HepG2 (cell line): ENCODE data around the gene TMEM170B. TPM values are rescaled to one million over a fixed set of nuclear protein-coding genes. Genes with fewer than 3 reads are reported as not detected.

Experiments used
- ATAC-seq: fragments of 200-7000 bp; cut with Tn5 transposase; 3 replicates; pipeline ENCODE4 v1.9.1; 2020; ENCODE audit warnings: mild to moderate bottlenecking, moderate library complexity
- BruUV-seq: library from RNA; stranded (reverse); fragments of 400-500 nt; replicated peaks from 2 replicates; lab custom pipeline; 2021; lab: Mats Ljungman, UMichigan
- CTCF ChIA-PET: fragments of 300-600 bp; formaldehyde crosslinking; extraction: SDS; loops from one replicate; lab custom pipeline; 2021; ENCODE audit warnings: low total read pairs, inconsistent platforms, low intra/inter-chr PET ratio; lab: Yijun Ruan, JAX
- POLR2A ChIA-PET: fragments of 350-600 bp; sonication (Branson Sonifier 250); formaldehyde crosslinking; loops from one replicate; lab custom pipeline; 2020; ENCODE audit warnings: antibody characterized with exemption, inconsistent platforms; lab: Yijun Ruan, JAX
- DNase-seq: peaks from one replicate; pipeline ENCODE4 v3.0.0-alpha.2; 2015; ENCODE audit warnings: low spot score
- FAIRE-seq: peaks from 3 replicates; lab custom pipeline; 2011; peaks lifted over from hg19 to GRCh38; lab: Jason Lieb, UNC
- H2AFZ ChIP-seq: one replicate; pipeline ENCODE4 v1.6.1; 2011; ENCODE audit warnings: low read length, inconsistent platforms
- H3K27ac ChIP-seq: fragments of 300-600 bp; 3 replicates; pipeline ENCODE4 v1.8.0; 2011; ENCODE audit warnings: mixed run types, mild to moderate bottlenecking, mixed read lengths, low read length, inconsistent platforms; ENCODE audit not compliant: insufficient read depth; ENCODE audit errors: extremely low read length
- H3K27me3 ChIP-seq, 2 experiments: fragments of 200-600 bp in 1 of 2; 2 replicates in 1 of 2; 3 replicates in 1 of 2; pipeline versions ENCODE4 v1.6.0 to v1.8.0; 2011; ENCODE audit warnings: low read length in 2 of 2, mild to moderate bottlenecking in 2 of 2, moderate library complexity in 2 of 2, inconsistent platforms in 1 of 2; ENCODE audit not compliant: insufficient read depth in 2 of 2, control insufficient read depth in 1 of 2
- H3K36me3 ChIP-seq, 2 experiments: fragments of 200-600 bp in 1 of 2; replicated peaks in 1 of 2; 2 replicates in 1 of 2; 3 replicates in 1 of 2; pipeline versions ENCODE4 v1.5.1 to v1.8.0; 2011; ENCODE audit warnings: low read length in 2 of 2, inconsistent platforms in 1 of 2; ENCODE audit not compliant: insufficient read depth in 2 of 2, control insufficient read depth in 1 of 2
- H3K4me1 ChIP-seq: 2 replicates; pipeline ENCODE4 v1.5.1; 2012; ENCODE audit warnings: low read length, inconsistent platforms; ENCODE audit not compliant: insufficient read depth
- H3K4me2 ChIP-seq: 2 replicates; pipeline ENCODE4 v1.6.0; 2011; ENCODE audit warnings: low read depth, low read length, inconsistent platforms
- H3K4me3 ChIP-seq, 3 experiments: fragments of 200-600 bp in 1 of 3; sonication (generic), shearing (Covaris generic) in 1 of 3; replicated peaks in 1 of 3; 2 replicates each; pipeline ENCODE4 v1.5.1; 2011 to 2016; ENCODE audit warnings: low read length in 3 of 3, inconsistent platforms in 2 of 3, low read depth in 2 of 3, mild to moderate bottlenecking in 2 of 3, control low read depth in 1 of 3, mixed read lengths in 1 of 3; ENCODE audit not compliant: insufficient read depth in 1 of 3
- H3K79me2 ChIP-seq: one replicate; pipeline ENCODE4 v1.6.1; 2011; ENCODE audit warnings: low read length, inconsistent platforms; ENCODE audit not compliant: insufficient read depth
- H3K9ac ChIP-seq: 2 replicates; pipeline ENCODE4 v1.6.0; 2011; ENCODE audit warnings: mild to moderate bottlenecking, low read depth, low read length, inconsistent platforms; ENCODE audit not compliant: insufficient read depth
- H3K9me3 ChIP-seq: 2 replicates; pipeline ENCODE4 v1.5.1; 2012; ENCODE audit warnings: mild to moderate bottlenecking, low read length
- H4K20me1 ChIP-seq: 2 replicates; pipeline ENCODE4 v1.6.0; 2011; ENCODE audit warnings: inconsistent platforms, mild to moderate bottlenecking, low read length, moderate library complexity; ENCODE audit not compliant: insufficient read depth
- ADNP ChIP-seq: sonication (generic); formaldehyde crosslinking; IDR thresholded peaks from 2 replicates; pipeline ENCODE4 v1.4.0; 2020; ENCODE audit warnings: missing genetic modification reagents
- FOXK1 ChIP-seq: sonication (generic); formaldehyde crosslinking; IDR thresholded peaks from 2 replicates; pipeline ENCODE4 v1.4.0; 2020; ENCODE audit warnings: low read depth, missing genetic modification reagents, borderline replicate concordance
- IRF9 ChIP-seq: sonication (generic); formaldehyde crosslinking; IDR thresholded peaks from 2 replicates; pipeline ENCODE4 v1.8.0; 2022; ENCODE audit warnings: missing genetic modification reagents, mild to moderate bottlenecking, borderline replicate concordance
- ISX ChIP-seq: sonication (generic); formaldehyde crosslinking; conservative IDR thresholded peaks from 2 replicates; pipeline ENCODE4 v1.5.0; 2020; ENCODE audit warnings: missing genetic modification reagents
- KDM5B ChIP-seq: sonication (generic); formaldehyde crosslinking; IDR thresholded peaks from 2 replicates; pipeline ENCODE4 v1.4.0; 2020; ENCODE audit warnings: missing genetic modification reagents, mild to moderate bottlenecking, borderline replicate concordance
- MIER2 ChIP-seq: IDR thresholded peaks from 2 replicates; pipeline ENCODE4 v1.6.1; 2016; ENCODE audit warnings: missing biosample characterization, missing genetic modification reagents
- MXD3 ChIP-seq: IDR thresholded peaks from 2 replicates; pipeline ENCODE4 v1.6.1; 2016; ENCODE audit warnings: mild to moderate bottlenecking, missing biosample characterization, missing genetic modification reagents
- RBFOX2 ChIP-seq: fragments of 200-400 bp; formaldehyde crosslinking; IDR thresholded peaks from 2 replicates; pipeline ENCODE4 v1.6.1; 2017; ENCODE audit warnings: low read depth, mild to moderate bottlenecking, low read length
- YEATS4 ChIP-seq: sonication (generic); formaldehyde crosslinking; IDR thresholded peaks from 2 replicates; pipeline ENCODE4 v1.4.0; 2020; ENCODE audit warnings: missing genetic modification reagents, borderline replicate concordance
- ZBED4 ChIP-seq: sonication (generic); formaldehyde crosslinking; IDR thresholded peaks from 2 replicates; pipeline ENCODE4 v1.4.0; 2020; ENCODE audit warnings: missing genetic modification reagents, borderline replicate concordance
- ZBTB8A ChIP-seq: sonication (generic); formaldehyde crosslinking; IDR thresholded peaks from 2 replicates; pipeline ENCODE4 v1.4.0; 2020; ENCODE audit warnings: mild to moderate bottlenecking, low read depth, missing genetic modification reagents, borderline replicate concordance
- ZNF530 ChIP-seq: sonication (generic); formaldehyde crosslinking; IDR thresholded peaks from 2 replicates; pipeline ENCODE4 v1.5.0; 2020; ENCODE audit warnings: low read depth, mild to moderate bottlenecking, missing genetic modification reagents
- WGBS: methylation state at CpG from one replicate; pipeline ENCODE4 v1.1.6; 2017; ENCODE audit warnings: low lambda C conversion rate; 5-methylcytosine and 5-hydroxymethylcytosine counted together
- in situ Hi-C: cut with HindIII; loops from 2 replicates; pipeline ENCODE4 v1.10.0; 2017; ENCODE audit warnings: low pct_unique_long_range_greater_than_20kb; ENCODE audit not compliant: extremely low pct_ligation_motif_present
- intact Hi-C: fragments of 100-400 bp; cut with micrococcal nuclease; formaldehyde crosslinking; loops from one replicate; pipeline ENCODE4 v1.10.0; 2022; ENCODE audit not compliant: unreplicated experiment
- polyA plus RNA-seq, 8 experiments: library from polyadenylated mRNA; depleted of rRNA in 3 of 8; stranded (reverse) in 7 of 8; unstranded in 1 of 8; fragments of >200 nt; fragmentation: Illumina TruSeq in 4 of 8; extraction: Trizol in 4 of 8; gene quantifications; 2 replicates each; pipeline versions ENCODE4 v1.2.1 to v1.2.3, GENCODE V29; 2011 to 2016; ENCODE audit warnings: low read depth in 4 of 8, missing spikeins in 1 of 8, mixed read lengths in 1 of 8; ENCODE audit not compliant: insufficient read depth in 1 of 8
- total RNA-seq, 5 experiments: library from RNA; depleted of rRNA; stranded (reverse); fragments of >200 nt; fragmentation: Illumina TruSeq; extraction: Trizol; gene quantifications; 2 replicates each; pipeline ENCODE4 v1.2.3, GENCODE V29; 2016; ENCODE audit warnings: low read depth in 1 of 5

TMEM170B gene
- total and polyA plus RNA-seq, 2 of the 13 experiments (the other 11 are each of a cell fraction or from before 2014, with no cell fraction given): 3.3 to 9.4 TPM

GRCh38 chr6:11593096-11593495, 55.5 kb downstream of the TMEM170B start:
- Histone ChIP-seq H3K36me3 (no peaks in the 10 kb centered on the region), H2AFZ (no peak overlapping the region), H3K79me2 (no peaks in the 10 kb centered on the region), H3K4me1 (peaks cover 11% of the 10 kb centered on the region), H3K4me2 (no peak overlapping the region), H3K27ac (no peak overlapping the region), H3K9ac (no peak overlapping the region), H3K27me3 (no peaks in the 10 kb centered on the region; a peak in 1 of 5 replicates), H3K4me3 (no peak overlapping the region), H4K20me1 (no peaks in the 10 kb centered on the region), H3K9me3 (no peaks in the 10 kb centered on the region)
- intact Hi-C loops: no loop called here
- no peak for DNase-seq
- POLR2A ChIA-PET: no interaction called here
- 64% methylated on average over 9 of the region's 9 CpGs for WGBS
- no peak for FAIRE-seq
- ATAC-seq: no peak; the same call in 2 of the 3 replicates
- BruUV-seq: no TSS peak
- TF ChIP-seq KDM5B (CRISPR knock-in tag) (no peak), ZBED4 (no peak), MIER2 (CRISPR knock-in tag) (no peak), MXD3 (CRISPR knock-in tag) (no peak), FOXK1 (no peak), RBFOX2 (no peak), YEATS4 (CRISPR knock-in tag) (no peak), IRF9 (CRISPR knock-in tag) (no peak), ADNP (no peak), ISX (CRISPR knock-in tag) (no peak), ZNF530 (CRISPR knock-in tag) (no peak), ZBTB8A (CRISPR knock-in tag) (no peak)
- CTCF ChIA-PET: no interaction called here
- in situ Hi-C loops: no loop called here
